Peyer's patch (tissue), 4 donors: Measurements from ENCODE around the gene CD247.

Experiments used
- CTCF ChIP-seq, 6 experiments: fragments of 450-650 bp in 4 of 6; fragments of 200-600 bp in 2 of 6; sonication (generic) in 1 of 6; IDR thresholded peaks; one replicate each; pipeline ENCODE4 v1.5.1; 2017 to 2019; ENCODE audit warnings: antibody characterized with exemption in 6 of 6, mild to moderate bottlenecking in 3 of 6, moderate library complexity in 1 of 6
- POLR2A ChIP-seq, 2 donors: fragments of 450-650 bp; IDR thresholded peaks; one replicate each; pipeline ENCODE4 v1.5.1; 2017; ENCODE audit warnings: antibody characterized with exemption in 2 of 2, mild to moderate bottlenecking in 2 of 2, moderate library complexity in 2 of 2

- TF ChIP-seq CTCF (IDR thresholded peaks at IDR 0.05) = no peak
- no peak for TF ChIP-seq POLR2A (IDR thresholded peaks at IDR 0.05)
Observed at GRCh38 chr1:167499664-167500101, 18.6 kb downstream of the CD247 start.
